ENCODE results near the gene TRMT1L.

- TF ChIP-seq CTCF (IDR thresholded peaks at IDR 0.05; ENCODE audit: insufficient read depth, low read length) (no peak), POLR2AphosphoS5 (IDR thresholded peaks at IDR 0.05; ENCODE audit: low read depth) (no peak), REST (IDR thresholded peaks at IDR 0.05; ENCODE audit: insufficient replicate concordance, low read depth) (no peak)
Observed at GRCh38 chr1:185077374-185077773, 79.4 kb downstream of the TRMT1L start.

Data from HL-60 (cell line).